BLaER1 (cell line): ENCODE results near the gene DUSP2.

ENCODE experiments used
- H3K27ac ChIP-seq: shearing (Covaris generic); formaldehyde crosslinking; 2 replicates; pipeline ENCODE4 v1.8.1; 2022
- H3K27me3 ChIP-seq: shearing (Covaris generic); formaldehyde crosslinking; 2 replicates; pipeline ENCODE4 v1.8.1; 2022
- H3K36me3 ChIP-seq: shearing (Covaris generic); formaldehyde crosslinking; 2 replicates; pipeline ENCODE4 v1.8.1; 2022
- H3K4me1 ChIP-seq: shearing (Covaris generic); formaldehyde crosslinking; 2 replicates; pipeline ENCODE4 v1.8.1; 2022
- H3K4me2 ChIP-seq: shearing (Covaris generic); formaldehyde crosslinking; 2 replicates; pipeline ENCODE4 v1.8.1; 2022
- H3K4me3 ChIP-seq: shearing (Covaris generic); formaldehyde crosslinking; 2 replicates; pipeline ENCODE4 v1.8.1; 2022
- H3K9ac ChIP-seq: shearing (Covaris generic); formaldehyde crosslinking; 2 replicates; pipeline ENCODE4 v1.8.1; 2022
- H3K9me3 ChIP-seq: shearing (Covaris generic); formaldehyde crosslinking; 2 replicates; pipeline ENCODE4 v1.8.1; 2022
- H4K20me1 ChIP-seq: shearing (Covaris generic); formaldehyde crosslinking; 2 replicates; pipeline ENCODE4 v1.8.1; 2022
- Cebpa-rat ChIP-seq: shearing (Covaris generic); IDR thresholded peaks from 2 replicates; pipeline ENCODE4 v1.8.1; 2022

The DUSP2 gene

DNA sequence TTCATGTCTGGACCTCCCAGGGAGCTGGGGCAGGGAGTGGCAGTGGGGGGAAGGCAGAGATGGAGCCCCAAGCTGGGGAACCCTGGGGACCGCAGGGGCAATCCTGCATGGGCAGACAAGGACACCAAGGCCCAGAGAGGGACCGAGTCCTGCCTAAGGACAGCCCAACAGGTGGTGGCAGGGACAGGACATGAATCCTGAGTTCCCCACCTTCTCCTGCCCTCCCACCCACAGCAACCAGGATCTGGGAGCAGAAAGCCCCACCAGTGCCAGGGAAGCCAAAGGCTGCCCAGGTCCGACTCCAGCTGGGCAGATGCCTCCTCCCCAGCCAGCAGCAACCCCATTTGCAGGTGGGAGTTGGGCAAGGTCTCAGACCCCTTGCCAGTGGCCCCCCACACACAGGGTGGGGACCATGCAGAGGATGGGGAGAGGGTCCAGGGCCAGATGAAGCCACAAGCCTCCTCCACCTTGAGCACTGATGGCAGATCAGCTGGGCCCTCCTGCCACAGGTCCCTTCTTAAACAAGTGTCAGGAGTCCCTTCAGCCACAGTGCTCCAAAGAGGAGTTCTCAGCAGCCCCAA lies 35.2 kb downstream of the DUSP2 start:
- H3K4me3 ChIP-seq = no peak overlapping the region
- peaks cover 2% of the 10 kb centered on the region for H3K27me3 ChIP-seq
- no peak overlapping the region for H3K27ac ChIP-seq
- TF ChIP-seq Cebpa-rat = no peak
- no peaks in the 10 kb centered on the region for H4K20me1 ChIP-seq
- H3K4me1 ChIP-seq = peaks cover 59% of the 10 kb centered on the region
- H3K36me3 ChIP-seq = no peaks in the 10 kb centered on the region
- H3K9ac ChIP-seq = no peak overlapping the region
- H3K9me3 ChIP-seq = peaks cover 11% of the 10 kb centered on the region
- H3K4me2 ChIP-seq = no peak overlapping the region

DNA sequence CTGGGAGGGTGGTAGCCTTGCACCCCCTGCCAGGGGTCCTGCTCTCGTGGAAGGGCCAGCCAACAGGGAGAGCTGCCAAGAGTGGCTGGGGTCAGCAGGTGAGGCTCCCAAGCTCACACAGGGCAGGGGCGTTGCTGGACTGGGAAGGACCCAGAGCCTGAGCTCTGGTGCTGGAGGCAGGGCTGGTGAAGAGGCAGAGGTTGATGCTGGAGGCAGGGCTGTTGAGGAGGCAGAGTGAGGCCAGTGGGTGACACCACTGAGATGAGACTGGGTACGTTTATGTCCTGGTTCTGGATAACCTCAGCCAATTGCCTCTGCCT lies 35.9 kb downstream of the DUSP2 start:
- Histone ChIP-seq H3K4me2 (peak overlapping the region; percentile 74), H3K9ac (no peak overlapping the region), H4K20me1 (no peaks in the 10 kb centered on the region), H3K4me1 (peaks cover 58% of the 10 kb centered on the region), H3K36me3 (no peaks in the 10 kb centered on the region), H3K4me3 (no peak overlapping the region), H3K27ac (no peak overlapping the region), H3K9me3 (peaks cover 13% of the 10 kb centered on the region), H3K27me3 (no peaks in the 10 kb centered on the region)
- no peak for TF ChIP-seq Cebpa-rat

- no peaks in the 10 kb centered on the region for H4K20me1 ChIP-seq
- H3K4me1 ChIP-seq = peaks cover 56% of the 10 kb centered on the region
- H3K9me3 ChIP-seq = peaks cover 13% of the 10 kb centered on the region
- peak overlapping the region; percentile 69 for H3K27ac ChIP-seq
- no peaks in the 10 kb centered on the region for H3K36me3 ChIP-seq
- TF ChIP-seq Cebpa-rat = no peak
- H3K9ac ChIP-seq = 0 out of 2 replicates have a peak overlapping the region, but pooled peaks have one; percentile 9
- H3K27me3 ChIP-seq = no peaks in the 10 kb centered on the region
- no peak overlapping the region for H3K4me3 ChIP-seq
- peak overlapping the region; percentile 74 for H3K4me2 ChIP-seq
Measured at GRCh38 chr2:96108541-96109360, 36.5 kb downstream of the DUSP2 start.

DNA sequence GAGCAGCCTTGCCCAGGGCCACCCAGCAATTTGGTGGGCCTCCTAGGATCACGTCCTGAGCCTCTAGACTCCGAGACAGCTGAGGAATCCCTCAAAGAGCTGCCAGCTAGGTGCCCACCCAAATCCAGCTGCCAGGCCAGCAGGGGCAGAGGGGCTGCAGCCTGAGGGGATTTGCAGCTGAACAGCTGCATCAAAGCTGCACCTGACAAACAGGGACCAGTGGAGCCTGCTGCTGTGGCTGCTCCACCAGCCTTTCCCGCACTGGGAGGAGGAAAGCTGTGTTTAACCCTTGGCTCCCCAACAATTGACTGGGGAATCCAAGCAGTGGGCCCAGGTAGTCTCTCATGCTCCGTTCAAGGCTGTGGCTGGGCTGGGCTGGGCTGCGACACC lies 37.1 kb downstream of the DUSP2 start:
- Histone ChIP-seq H3K4me3 (no peak overlapping the region), H3K9ac (0 out of 2 replicates have a peak overlapping the region, but pooled peaks have one; percentile 9), H3K36me3 (no peaks in the 10 kb centered on the region), H3K27me3 (no peaks in the 10 kb centered on the region), H3K27ac (peak overlapping the region; percentile 69), H4K20me1 (no peaks in the 10 kb centered on the region), H3K4me1 (peaks cover 56% of the 10 kb centered on the region), H3K9me3 (peaks cover 13% of the 10 kb centered on the region), H3K4me2 (peak overlapping the region; percentile 74)
- TF ChIP-seq Cebpa-rat = no peak

DNA sequence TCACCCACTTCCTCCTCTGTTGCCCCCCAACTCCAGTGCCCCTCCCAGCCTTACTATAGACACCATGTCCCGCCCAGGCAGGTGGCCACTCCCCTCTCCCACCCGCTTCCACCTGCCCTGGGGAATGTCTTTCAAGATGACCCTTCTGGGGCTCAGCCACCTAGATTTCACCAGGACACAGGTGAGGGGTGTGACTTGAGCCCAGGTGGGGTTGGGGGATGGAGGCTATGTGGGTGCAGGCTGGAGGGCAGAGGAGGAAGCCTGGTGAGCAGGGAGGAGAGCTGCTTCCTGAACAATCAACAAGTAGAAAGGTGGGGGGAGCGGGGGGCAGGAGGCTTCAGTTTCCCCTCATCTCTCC lies 37.6 kb downstream of the DUSP2 start:
- peak overlapping the region; percentile 74 for H3K4me2 ChIP-seq
- peak overlapping the region; percentile 69 for H3K27ac ChIP-seq
- H3K4me1 ChIP-seq = peaks cover 56% of the 10 kb centered on the region
- H3K9ac ChIP-seq = 0 out of 2 replicates have a peak overlapping the region, but pooled peaks have one; percentile 9
- H3K27me3 ChIP-seq = no peaks in the 10 kb centered on the region
- H4K20me1 ChIP-seq = no peaks in the 10 kb centered on the region
- no peak overlapping the region for H3K4me3 ChIP-seq
- TF ChIP-seq Cebpa-rat = no peak
- peaks cover 13% of the 10 kb centered on the region for H3K9me3 ChIP-seq
- H3K36me3 ChIP-seq = no peaks in the 10 kb centered on the region

DNA sequence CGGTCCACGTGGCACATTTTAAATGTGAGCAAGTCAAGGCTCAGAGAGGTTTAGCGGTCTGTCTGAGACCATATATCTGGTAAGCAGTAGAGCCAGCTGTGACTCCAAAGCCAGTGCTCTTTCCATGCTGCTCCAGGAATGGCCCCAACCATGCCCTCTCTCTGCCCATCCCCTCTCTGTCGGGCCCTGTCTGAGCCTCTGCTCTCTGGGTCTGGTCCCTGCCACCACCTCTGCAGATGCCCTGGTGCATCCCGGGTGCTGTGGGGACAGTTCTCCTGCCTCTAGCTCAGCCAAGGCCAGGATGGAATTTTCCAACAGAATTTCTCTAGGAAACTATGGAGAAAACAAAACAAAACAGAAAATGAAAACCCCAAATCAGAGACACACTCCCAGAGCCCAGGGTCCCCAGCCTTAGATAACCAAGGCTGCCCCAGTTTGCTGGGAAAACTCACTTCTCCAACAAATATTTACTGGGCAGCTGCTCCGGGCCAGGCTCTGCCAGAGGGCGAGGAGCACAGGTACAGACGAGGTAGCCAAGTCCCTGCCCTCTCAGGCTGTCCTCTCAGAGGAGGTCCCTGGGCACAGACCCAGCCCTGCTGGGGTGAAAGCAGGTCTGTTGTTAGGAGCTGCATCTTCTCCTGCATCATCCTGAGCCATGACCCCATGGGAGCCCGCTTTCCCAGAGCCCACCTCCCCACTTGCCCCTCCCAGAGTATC lies 38.1 kb downstream of the DUSP2 start:
- no peak overlapping the region for H3K27ac ChIP-seq
- H3K9me3 ChIP-seq = peaks cover 13% of the 10 kb centered on the region
- TF ChIP-seq Cebpa-rat = no peak
- no peaks in the 10 kb centered on the region for H3K36me3 ChIP-seq
- no peaks in the 10 kb centered on the region for H3K27me3 ChIP-seq
- H3K9ac ChIP-seq = 0 out of 2 replicates have a peak overlapping the region, but pooled peaks have one; percentile 9
- no peaks in the 10 kb centered on the region for H4K20me1 ChIP-seq
- H3K4me2 ChIP-seq = peak overlapping the region; percentile 74
- H3K4me3 ChIP-seq = no peak overlapping the region
- peaks cover 56% of the 10 kb centered on the region for H3K4me1 ChIP-seq

DNA sequence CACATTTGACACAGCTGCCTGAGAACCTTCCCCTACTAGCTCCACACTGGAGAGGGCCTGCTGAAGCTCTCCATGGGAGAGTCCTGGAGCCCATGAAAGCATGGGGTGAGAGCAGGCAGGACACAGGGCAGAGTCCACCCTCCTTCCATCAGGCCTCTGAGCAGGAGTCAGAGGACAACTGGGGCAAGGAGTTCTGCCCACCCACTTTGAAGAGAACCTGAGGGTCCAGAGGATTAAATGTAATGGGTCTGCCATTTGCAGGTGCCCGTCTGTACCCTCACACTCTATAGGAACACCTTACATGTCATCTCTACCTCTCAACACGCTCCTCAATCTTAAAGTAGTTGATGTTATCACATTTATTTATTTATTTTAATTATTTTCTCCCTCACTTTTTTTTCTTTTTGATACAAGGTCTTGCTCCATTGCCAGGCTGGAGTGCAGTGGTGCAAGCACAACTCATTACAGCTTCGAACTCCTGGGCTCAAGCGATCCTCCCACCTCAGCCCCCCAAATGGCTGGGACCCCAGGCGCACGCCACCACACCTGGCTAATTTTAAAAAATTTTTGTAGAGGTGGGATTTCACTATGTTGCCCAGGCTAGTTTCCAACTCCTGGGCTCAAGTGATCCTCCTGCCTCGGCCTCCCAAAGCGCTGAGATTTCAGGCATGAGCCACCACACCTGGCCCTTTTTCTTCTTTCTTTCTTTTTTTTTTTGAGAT lies 39.1 kb downstream of the DUSP2 start:
- Histone ChIP-seq H3K4me1 (peaks cover 62% of the 10 kb centered on the region), H3K36me3 (no peaks in the 10 kb centered on the region), H3K9me3 (peaks cover 13% of the 10 kb centered on the region), H3K27ac (no peak overlapping the region), H3K27me3 (no peaks in the 10 kb centered on the region), H3K9ac (no peak overlapping the region), H3K4me3 (no peak overlapping the region), H4K20me1 (no peaks in the 10 kb centered on the region), H3K4me2 (no peak overlapping the region)
- TF ChIP-seq Cebpa-rat = no peak

DNA sequence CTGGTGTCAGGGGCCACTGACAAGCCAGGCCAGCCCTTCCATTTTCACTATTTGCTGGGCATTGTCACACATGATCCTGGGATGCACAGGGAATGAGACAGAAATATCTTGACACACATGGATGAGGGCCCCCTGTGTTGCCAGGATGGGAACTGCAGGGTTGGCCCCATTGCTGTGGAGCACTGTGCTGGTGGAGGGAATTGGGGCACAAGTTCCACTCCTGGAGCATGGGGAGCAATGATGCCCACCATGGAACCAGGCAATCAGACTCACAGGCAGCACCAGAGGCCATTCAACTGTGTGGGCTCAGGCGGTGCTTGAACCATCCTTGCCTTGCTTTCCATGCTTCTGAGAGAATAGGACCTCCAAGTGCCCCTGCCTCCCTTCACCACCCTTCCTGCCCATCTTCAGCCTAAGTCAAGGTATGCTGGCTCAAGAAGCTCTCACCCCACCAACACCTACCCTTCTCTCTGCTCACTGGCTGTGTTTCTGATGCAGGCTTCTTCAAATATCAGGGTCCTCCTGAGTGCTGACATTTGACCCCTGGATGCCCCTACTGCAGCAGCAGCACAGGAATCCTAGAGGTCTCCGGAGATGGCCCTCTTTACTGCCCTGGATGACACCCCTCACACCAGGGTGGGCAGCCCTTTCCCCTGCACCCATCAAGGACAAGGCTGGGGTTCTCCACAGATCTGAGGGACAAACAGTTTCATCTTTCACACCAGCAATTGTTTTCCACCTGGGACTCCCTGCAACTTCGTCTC lies 39.9 kb downstream of the DUSP2 start:
- H3K27ac ChIP-seq = no peak overlapping the region
- H3K9me3 ChIP-seq = peaks cover 13% of the 10 kb centered on the region
- H3K9ac ChIP-seq = no peak overlapping the region
- no peak overlapping the region for H3K4me2 ChIP-seq
- TF ChIP-seq Cebpa-rat = no peak
- H3K4me3 ChIP-seq = no peak overlapping the region
- H3K27me3 ChIP-seq = no peaks in the 10 kb centered on the region
- peaks cover 69% of the 10 kb centered on the region for H3K4me1 ChIP-seq
- no peaks in the 10 kb centered on the region for H4K20me1 ChIP-seq
- H3K36me3 ChIP-seq = no peaks in the 10 kb centered on the region

- peaks cover 13% of the 10 kb centered on the region for H3K9me3 ChIP-seq
- peak overlapping the region; percentile 66 for H3K27ac ChIP-seq
- peak overlapping the region; percentile 71 for H3K4me2 ChIP-seq
- no peaks in the 10 kb centered on the region for H4K20me1 ChIP-seq
- no peak overlapping the region for H3K4me3 ChIP-seq
- TF ChIP-seq Cebpa-rat = no peak
- H3K9ac ChIP-seq = no peak overlapping the region
- peaks cover 75% of the 10 kb centered on the region for H3K4me1 ChIP-seq
- no peaks in the 10 kb centered on the region for H3K27me3 ChIP-seq
- H3K36me3 ChIP-seq = no peaks in the 10 kb centered on the region
Measured at GRCh38 chr2:96104487-96104861, 40.8 kb downstream of the DUSP2 start.
